ENCODE data around the gene ECI1.

DNA sequence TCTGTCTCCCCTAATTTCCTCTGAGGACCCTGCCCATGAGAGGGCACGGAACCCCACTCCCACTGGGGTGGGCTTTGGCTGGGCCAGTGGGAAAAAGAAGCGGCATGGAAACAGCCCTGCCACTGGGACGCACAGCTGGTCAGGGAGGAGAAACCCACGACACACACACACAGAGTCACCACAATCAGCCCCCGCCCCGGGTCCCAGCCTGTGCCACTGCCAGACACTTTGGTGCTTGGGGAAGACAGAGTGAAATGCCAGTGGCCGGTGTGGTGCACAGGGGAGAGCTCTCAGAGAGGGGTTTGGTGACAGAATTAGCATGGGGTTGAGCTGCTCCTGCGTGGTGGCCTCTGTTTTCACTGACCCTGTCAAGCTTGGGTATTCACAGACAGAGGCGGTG is 47.2 kb upstream of the ECI1 start:
- TF ChIP-seq, protein P1, sequence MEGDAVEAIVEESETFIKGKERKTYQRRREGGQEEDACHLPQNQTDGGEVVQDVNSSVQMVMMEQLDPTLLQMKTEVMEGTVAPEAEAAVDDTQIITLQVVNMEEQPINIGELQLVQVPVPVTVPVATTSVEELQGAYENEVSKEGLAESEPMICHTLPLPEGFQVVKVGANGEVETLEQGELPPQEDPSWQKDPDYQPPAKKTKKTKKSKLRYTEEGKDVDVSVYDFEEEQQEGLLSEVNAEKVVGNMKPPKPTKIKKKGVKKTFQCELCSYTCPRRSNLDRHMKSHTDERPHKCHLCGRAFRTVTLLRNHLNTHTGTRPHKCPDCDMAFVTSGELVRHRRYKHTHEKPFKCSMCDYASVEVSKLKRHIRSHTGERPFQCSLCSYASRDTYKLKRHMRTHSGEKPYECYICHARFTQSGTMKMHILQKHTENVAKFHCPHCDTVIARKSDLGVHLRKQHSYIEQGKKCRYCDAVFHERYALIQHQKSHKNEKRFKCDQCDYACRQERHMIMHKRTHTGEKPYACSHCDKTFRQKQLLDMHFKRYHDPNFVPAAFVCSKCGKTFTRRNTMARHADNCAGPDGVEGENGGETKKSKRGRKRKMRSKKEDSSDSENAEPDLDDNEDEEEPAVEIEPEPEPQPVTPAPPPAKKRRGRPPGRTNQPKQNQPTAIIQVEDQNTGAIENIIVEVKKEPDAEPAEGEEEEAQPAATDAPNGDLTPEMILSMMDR (IDR thresholded peaks at IDR 0.05) = no peak
- TF ChIP-seq POLR2AphosphoS5 (IDR thresholded peaks at IDR 0.05; ENCODE audit: insufficient read depth in 1 of 2, low read depth in 1 of 2) = no peak
- no peak for TF ChIP-seq POLR2A (IDR thresholded peaks at IDR 0.05)

Data from vagina (tissue), 2 donors.